22Rv1 (cell line): ENCODE measurements around the gene SETBP1.

Experiments
- H3K27ac ChIP-seq: fragments of 450-650 bp; 2 replicates; pipeline ENCODE4 v1.5.1; 2017
- CTCF ChIP-seq: fragments of 450-650 bp; IDR thresholded peaks from 2 replicates; pipeline ENCODE4 v1.5.1; 2017; ENCODE audit warnings: mild to moderate bottlenecking
- ZFX ChIP-seq: fragments of 450-650 bp; IDR thresholded peaks from 2 replicates; pipeline ENCODE4 v1.6.1; 2017; ENCODE audit warnings: antibody characterized with exemption, borderline replicate concordance

SETBP1 gene

GRCh38 chr18:44770641-44771040 lies 90.0 kb downstream of the SETBP1 start:
- no peak overlapping the region for H3K27ac ChIP-seq

GRCh38 chr18:44771572-44771955 lies 90.9 kb downstream of the SETBP1 start:
- peak overlapping the region; percentile 57 for H3K27ac ChIP-seq
- TF ChIP-seq ZFX (no peak), CTCF (no peak)

More at GRCh38 chr18:44770641-44771040, 90.0 kb downstream of the SETBP1 start:
- TF ChIP-seq CTCF (no peak), ZFX (no peak)

GRCh38 chr18:44771956-44772917 lies 91.5 kb downstream of the SETBP1 start:
- TF ChIP-seq CTCF (no peak), ZFX (no peak)
- peak overlapping the region; percentile 57 for H3K27ac ChIP-seq

DNA sequence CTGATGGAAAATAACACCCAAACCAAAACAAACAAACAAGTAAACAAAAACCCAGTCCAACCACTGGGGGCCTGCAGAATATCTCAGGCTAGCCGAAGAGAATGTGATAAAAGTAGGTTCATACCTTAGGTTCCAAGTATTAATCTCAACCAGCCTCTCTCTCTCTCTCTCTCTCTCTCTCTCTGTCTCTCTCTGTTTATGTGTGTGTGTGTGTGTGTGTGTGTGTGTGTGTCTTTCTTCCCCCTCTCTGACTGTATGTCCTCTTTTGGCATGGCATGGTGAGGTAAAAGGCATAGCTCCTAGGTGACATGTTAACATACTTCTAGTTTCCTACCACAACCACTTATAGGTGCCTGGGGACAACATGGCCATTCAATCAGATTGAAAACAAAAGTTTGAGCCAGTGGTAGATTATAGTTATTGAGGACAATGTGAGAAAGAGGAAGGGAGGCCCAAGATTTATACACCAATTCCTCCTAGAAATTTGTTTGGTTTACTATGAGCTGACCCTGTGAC lies 93.0 kb downstream of the SETBP1 start:
- TF ChIP-seq CTCF (no peak), ZFX (no peak)
- H3K27ac ChIP-seq: no peak overlapping the region

DNA sequence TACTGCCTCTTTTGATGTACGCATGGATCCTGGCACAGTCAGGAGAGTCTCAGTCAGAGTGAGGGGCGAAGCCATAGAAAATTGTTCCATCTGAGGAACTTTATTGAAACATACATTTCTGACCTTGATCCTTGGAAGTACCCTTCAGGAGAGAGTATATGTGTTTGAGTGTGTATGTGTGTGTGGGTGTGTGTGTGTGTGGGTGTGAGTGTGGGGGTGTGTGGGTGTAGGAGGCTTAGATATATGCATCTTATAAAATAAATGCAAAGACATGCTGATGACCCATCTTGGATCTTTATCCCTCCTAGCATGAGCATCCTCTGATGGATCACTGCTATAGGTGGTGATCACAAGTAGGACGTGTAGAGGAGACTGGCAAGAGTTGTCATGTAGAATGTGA lies 93.5 kb downstream of the SETBP1 start:
- H3K27ac ChIP-seq: no peak overlapping the region
- TF ChIP-seq ZFX: no peak
- TF ChIP-seq CTCF: no peak

GRCh38 chr18:44777457-44778192 lies 96.9 kb downstream of the SETBP1 start:
- TF ChIP-seq CTCF: no peak
- no peak for TF ChIP-seq ZFX
- no peak overlapping the region for H3K27ac ChIP-seq

- TF ChIP-seq ZFX: no peak
- H3K27ac ChIP-seq: no peak overlapping the region
These were observed 98.1 kb downstream of the SETBP1 start for GRCh38 chr18:44778788-44779187.
